Keratinocyte (primary cell): ENCODE results near the gene EPB41. TPM values are rescaled to one million over a fixed set of nuclear protein-coding genes. Genes with fewer than 3 reads are reported as not detected.

Experiments
- DNase-seq: peaks from one replicate; pipeline ENCODE4 v3.0.0-alpha.2; 2011; ENCODE audit warnings: low read depth, missing footprints, low spot score
- FAIRE-seq: peaks from 2 replicates; lab custom pipeline; 2011; peaks lifted over from hg19 to GRCh38; lab: Jason Lieb, UNC
- H2AFZ ChIP-seq: 2 replicates; pipeline ENCODE4 v1.6.0; 2012; ENCODE audit warnings: low read length, control low read depth, inconsistent platforms; ENCODE audit not compliant: control insufficient read depth
- H3K27ac ChIP-seq: 2 replicates; pipeline ENCODE4 v1.5.1; 2011; ENCODE audit warnings: low read length; ENCODE audit not compliant: control insufficient read depth, insufficient read depth
- H3K27me3 ChIP-seq: 3 replicates; pipeline ENCODE4 v1.6.0; 2011; ENCODE audit warnings: low read length; ENCODE audit not compliant: control insufficient read depth, insufficient read depth; ENCODE audit errors: extremely low read depth
- H3K36me3 ChIP-seq, 2 experiments: 2 replicates in 1 of 2; 3 replicates in 1 of 2; pipeline ENCODE4 v1.5.1; 2011; ENCODE audit warnings: low read length in 2 of 2, mild to moderate bottlenecking in 1 of 2; ENCODE audit not compliant: control insufficient read depth in 2 of 2, insufficient read depth in 2 of 2; ENCODE audit errors: extremely low read depth in 1 of 2
- H3K4me1 ChIP-seq: 3 replicates; pipeline ENCODE4 v1.5.1; 2011; ENCODE audit warnings: low read length; ENCODE audit not compliant: control insufficient read depth, insufficient read depth; ENCODE audit errors: extremely low read depth
- H3K4me2 ChIP-seq: 3 replicates; pipeline ENCODE4 v1.6.0; 2011; ENCODE audit warnings: low read depth, low read length; ENCODE audit not compliant: control insufficient read depth, insufficient read depth; ENCODE audit errors: extremely low read depth
- H3K4me3 ChIP-seq, 3 experiments: fragments of 200-600 bp in 1 of 3; sonication (generic) in 1 of 3; 2 replicates in 2 of 3; 3 replicates in 1 of 3; pipeline ENCODE4 v1.5.1; 2011 to 2016; ENCODE audit warnings: low read length in 3 of 3, mild to moderate bottlenecking in 3 of 3, control low read depth in 2 of 3, inconsistent platforms in 1 of 3, low read depth in 1 of 3, mixed read lengths in 1 of 3, mixed run types in 1 of 3, moderate library complexity in 1 of 3; ENCODE audit not compliant: control insufficient read depth in 2 of 3, insufficient read depth in 2 of 3; ENCODE audit errors: extremely low read depth in 1 of 3
- H3K79me2 ChIP-seq: 2 replicates; pipeline ENCODE4 v1.6.0; 2012; ENCODE audit warnings: low read length; ENCODE audit not compliant: control insufficient read depth, insufficient read depth
- H3K9ac ChIP-seq: 3 replicates; pipeline ENCODE4 v1.6.0; 2011; ENCODE audit warnings: low read length; ENCODE audit not compliant: control insufficient read depth, insufficient read depth; ENCODE audit errors: extremely low read depth
- H3K9me1 ChIP-seq: 3 replicates; pipeline ENCODE4 v1.6.0; 2011; ENCODE audit warnings: low read length; ENCODE audit not compliant: control insufficient read depth, insufficient read depth; ENCODE audit errors: extremely low read depth
- H3K9me3 ChIP-seq: 2 replicates; pipeline ENCODE4 v1.5.1; 2012; ENCODE audit warnings: low read depth, low read length; ENCODE audit not compliant: control insufficient read depth
- H4K20me1 ChIP-seq: 3 replicates; pipeline ENCODE4 v1.6.0; 2011; ENCODE audit warnings: low read length; ENCODE audit not compliant: control insufficient read depth, insufficient read depth; ENCODE audit errors: extremely low read depth
- EZH2 ChIP-seq: IDR thresholded peaks from one replicate; pipeline ENCODE4 v1.6.1; 2012; ENCODE audit warnings: inconsistent platforms, mild to moderate bottlenecking, low read length, moderate library complexity
- dilution Hi-C: fragments of 300-500 bp; cut with MboI; formaldehyde crosslinking; loops from one replicate; pipeline ENCODE4 v1.7.0; 2020; ENCODE audit warnings: low sequenced_read_pairs; ENCODE audit not compliant: extremely low pct_ligation_motif_present
- polyA plus RNA-seq, 5 experiments: library from polyadenylated mRNA; depleted of rRNA in 3 of 5; stranded (reverse) in 3 of 5; stranded (forward) in 1 of 5; unstranded in 1 of 5; fragments of >200 nt; gene quantifications; 1 replicate in 1 of 5; 2 replicates in 3 of 5; 3 replicates in 1 of 5; pipeline versions ENCODE4 v1.2.1 to v1.2.3, GENCODE V29; 2011 to 2012; ENCODE audit warnings: missing spikeins in 2 of 5, low read depth in 1 of 5, low replicate concordance in 1 of 5
- TF ChIP-seq, protein P1 (sequence below), 3 experiments: IDR thresholded peaks in 1 of 3; conservative IDR thresholded peaks in 1 of 3; optimal IDR thresholded peaks in 1 of 3; 2 replicates in 2 of 3; 3 replicates in 1 of 3; pipeline versions ENCODE3 to v1.5.1; 2011; ENCODE audit warnings: low read length in 3 of 3, mild to moderate bottlenecking in 3 of 3, moderate library complexity in 2 of 3, control low read depth in 1 of 3, inconsistent platforms in 1 of 3; ENCODE audit not compliant: insufficient read depth in 2 of 3; ENCODE audit errors: extremely low read depth in 1 of 3

The EPB41 gene
- polyA plus RNA-seq, 1 donor (not counting 4 experiments of a cell fraction or from before 2014, with no cell fraction given), result 21.1 TPM

DNA sequence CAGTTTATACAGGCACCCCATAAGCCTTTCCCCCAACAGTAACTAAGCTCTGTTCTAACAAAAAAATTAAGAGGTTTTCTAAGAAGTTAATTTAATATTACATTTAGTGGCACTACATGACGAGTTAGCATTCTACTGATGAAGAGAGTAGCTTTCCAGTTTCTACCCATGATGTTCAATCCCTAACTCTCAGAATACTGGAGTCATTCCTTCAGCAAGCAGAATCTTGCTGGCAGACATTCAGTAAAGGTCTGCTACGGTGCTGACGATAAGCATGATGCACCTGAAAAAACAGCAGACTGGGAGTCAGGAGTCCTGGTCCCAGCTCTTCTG is 242.9 kb downstream of the EPB41 start:
- Histone ChIP-seq H3K79me2 (peaks cover 44% of the 10 kb centered on the region), H3K9me3 (no peaks in the 10 kb centered on the region), H3K27ac (no peak overlapping the region), H3K27me3 (no peaks in the 10 kb centered on the region), H3K36me3 (peaks cover 24 to 37% of the 10 kb centered on the region in 2 experiments), H3K4me1 (no peaks in the 10 kb centered on the region), H3K4me2 (no peak overlapping the region), H4K20me1 (no peaks in the 10 kb centered on the region), H3K9me1 (no peaks in the 10 kb centered on the region), H2AFZ (no peak overlapping the region), H3K9ac (no peak overlapping the region), H3K4me3 (no peak overlapping the region)
- dilution Hi-C loops, result no loop called here
- FAIRE-seq, result no peak
- DNase-seq, result no peak
- TF ChIP-seq EZH2, result no peak
- TF ChIP-seq, protein P1, sequence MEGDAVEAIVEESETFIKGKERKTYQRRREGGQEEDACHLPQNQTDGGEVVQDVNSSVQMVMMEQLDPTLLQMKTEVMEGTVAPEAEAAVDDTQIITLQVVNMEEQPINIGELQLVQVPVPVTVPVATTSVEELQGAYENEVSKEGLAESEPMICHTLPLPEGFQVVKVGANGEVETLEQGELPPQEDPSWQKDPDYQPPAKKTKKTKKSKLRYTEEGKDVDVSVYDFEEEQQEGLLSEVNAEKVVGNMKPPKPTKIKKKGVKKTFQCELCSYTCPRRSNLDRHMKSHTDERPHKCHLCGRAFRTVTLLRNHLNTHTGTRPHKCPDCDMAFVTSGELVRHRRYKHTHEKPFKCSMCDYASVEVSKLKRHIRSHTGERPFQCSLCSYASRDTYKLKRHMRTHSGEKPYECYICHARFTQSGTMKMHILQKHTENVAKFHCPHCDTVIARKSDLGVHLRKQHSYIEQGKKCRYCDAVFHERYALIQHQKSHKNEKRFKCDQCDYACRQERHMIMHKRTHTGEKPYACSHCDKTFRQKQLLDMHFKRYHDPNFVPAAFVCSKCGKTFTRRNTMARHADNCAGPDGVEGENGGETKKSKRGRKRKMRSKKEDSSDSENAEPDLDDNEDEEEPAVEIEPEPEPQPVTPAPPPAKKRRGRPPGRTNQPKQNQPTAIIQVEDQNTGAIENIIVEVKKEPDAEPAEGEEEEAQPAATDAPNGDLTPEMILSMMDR (optimal IDR thresholded peaks at IDR 0.05 in 1 of 3, IDR thresholded peaks at IDR 0.05 in 1 of 3, conservative IDR thresholded peaks at IDR 0.05 in 1 of 3; ENCODE audit: extremely low read depth in 1 of 3, insufficient read depth in 2 of 3, low read length in 3 of 3), result no peak

DNA sequence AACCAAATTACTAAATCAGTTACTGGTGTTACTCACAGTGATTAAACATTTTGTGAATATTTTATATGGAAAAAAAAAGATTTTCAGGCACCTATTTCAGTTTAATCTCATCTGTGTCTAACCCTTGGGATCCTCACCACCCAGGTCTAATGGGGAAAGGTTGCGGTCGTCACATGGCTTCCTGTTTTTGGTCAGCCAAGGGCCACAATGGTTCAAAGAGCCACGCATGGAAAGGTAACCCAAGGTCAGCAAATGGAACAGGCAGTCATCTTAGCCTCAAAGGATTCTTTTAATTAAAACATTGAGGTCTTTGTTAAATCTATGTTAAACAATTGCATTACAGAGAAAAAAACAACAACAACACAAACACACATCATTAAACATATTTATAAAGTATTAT is 245.4 kb downstream of the EPB41 start:
- no peaks in the 10 kb centered on the region for H4K20me1 ChIP-seq
- H3K4me1 ChIP-seq, result no peaks in the 10 kb centered on the region
- H3K4me3 ChIP-seq, result no peak overlapping the region
- no peak for DNase-seq
- peaks cover 69% of the 10 kb centered on the region for H3K79me2 ChIP-seq
- dilution Hi-C loops, result no loop called here
- FAIRE-seq, result no peak
- H3K9me1 ChIP-seq, result no peaks in the 10 kb centered on the region
- H3K36me3 ChIP-seq, result peaks cover 23 to 41% of the 10 kb centered on the region in 2 experiments
- no peak overlapping the region for H3K27ac ChIP-seq
- no peak overlapping the region for H2AFZ ChIP-seq
- H3K27me3 ChIP-seq, result no peaks in the 10 kb centered on the region
- no peaks in the 10 kb centered on the region for H3K9me3 ChIP-seq
- H3K4me2 ChIP-seq, result no peak overlapping the region
- no peak for TF ChIP-seq EZH2
- TF ChIP-seq, protein P1 (optimal IDR thresholded peaks at IDR 0.05 in 1 of 3, IDR thresholded peaks at IDR 0.05 in 1 of 3, conservative IDR thresholded peaks at IDR 0.05 in 1 of 3; ENCODE audit: extremely low read depth in 1 of 3, insufficient read depth in 2 of 3, low read length in 3 of 3), result no peak
- H3K9ac ChIP-seq, result no peak overlapping the region
